Measurements from ENCODE around the gene CWC27.

CWC27 gene

GRCh38 chr5:65010841-65011240 lies 242.1 kb downstream of the CWC27 start:
- DNase-seq, result no peak

GRCh38 chr5:65012301-65012892 lies 243.7 kb downstream of the CWC27 start:
- DNase-seq, result no peak

GRCh38 chr5:65013166-65013565 lies 244.4 kb downstream of the CWC27 start:
- no peak for DNase-seq

DNA sequence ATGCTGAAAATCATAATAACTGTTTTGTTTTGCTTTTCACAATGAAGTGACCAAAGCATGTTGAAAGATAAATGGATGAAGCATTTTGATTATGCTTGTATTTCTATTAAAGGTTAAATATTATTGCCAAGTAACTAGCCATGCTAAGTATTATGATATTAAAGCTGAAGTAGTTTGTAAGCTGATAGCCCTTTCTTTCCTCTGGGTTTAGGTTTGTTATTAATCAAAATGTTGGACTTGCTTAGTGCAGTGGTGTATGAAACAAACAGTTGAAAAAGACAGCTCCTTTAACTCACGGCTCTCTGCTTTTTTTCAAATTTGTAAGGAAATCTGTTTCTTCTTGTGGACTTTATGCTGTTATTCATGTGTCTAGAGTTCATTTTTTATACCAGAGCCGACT lies 246.0 kb downstream of the CWC27 start:
- no peak for DNase-seq

- DNase-seq, result no peak
Measured at GRCh38 chr5:65015767-65016166, 247.0 kb downstream of the CWC27 start.

DNA sequence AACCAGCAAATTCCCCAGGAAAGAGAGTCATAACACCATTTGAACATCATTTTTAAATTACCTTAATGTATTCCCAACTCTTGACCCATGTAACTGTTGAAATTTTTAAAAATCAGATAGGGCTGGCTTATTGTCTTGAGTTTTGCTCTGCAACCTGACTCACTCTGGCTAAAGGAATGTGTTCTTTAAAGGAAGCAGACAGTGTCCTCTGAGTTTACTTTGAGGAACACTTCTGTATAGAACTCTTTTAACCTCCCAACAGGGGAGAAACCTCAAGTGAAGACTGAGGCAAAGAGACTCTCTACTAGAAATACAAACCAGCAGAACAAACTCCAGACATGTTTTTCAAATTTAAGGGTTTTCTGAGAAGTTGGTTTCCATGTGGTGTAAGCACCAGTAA lies 248.9 kb downstream of the CWC27 start:
- no peak for DNase-seq

- no peak for DNase-seq
Measured at GRCh38 chr5:65018763-65019162, 250.0 kb downstream of the CWC27 start.

- DNase-seq, result no peak
Measured at GRCh38 chr5:65020492-65020891, 251.8 kb downstream of the CWC27 start.

- DNase-seq, result no peak
Measured at GRCh38 chr5:65021527-65022226, 252.9 kb downstream of the CWC27 start.

- DNase-seq, result no peak
Measured at GRCh38 chr5:65022932-65023331, 254.2 kb downstream of the CWC27 start.

GRCh38 chr5:65024681-65025080 lies 256.0 kb downstream of the CWC27 start:
- DNase-seq, result no peak

GRCh38 chr5:65026816-65027548 lies 258.3 kb downstream of the CWC27 start:
- no peak for DNase-seq

DNA sequence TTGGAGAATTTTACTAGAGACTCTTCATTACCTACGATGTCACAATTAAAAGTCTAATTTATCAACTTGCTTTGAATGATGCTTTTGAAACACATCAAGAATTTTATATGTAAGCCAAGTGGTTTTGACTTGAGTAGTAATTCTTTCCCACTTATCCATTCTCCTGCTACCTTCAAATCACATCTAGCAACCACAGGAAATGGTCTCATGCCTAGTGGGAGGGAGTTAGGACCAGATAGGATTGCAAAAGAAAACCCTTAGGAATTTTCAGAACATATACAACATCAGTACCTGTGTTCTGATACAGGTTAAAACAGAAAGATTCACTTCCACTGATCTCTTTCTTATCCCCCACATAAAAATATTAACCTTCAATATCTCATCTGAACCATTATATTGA lies 260.4 kb downstream of the CWC27 start:
- DNase-seq, result no peak

DNA sequence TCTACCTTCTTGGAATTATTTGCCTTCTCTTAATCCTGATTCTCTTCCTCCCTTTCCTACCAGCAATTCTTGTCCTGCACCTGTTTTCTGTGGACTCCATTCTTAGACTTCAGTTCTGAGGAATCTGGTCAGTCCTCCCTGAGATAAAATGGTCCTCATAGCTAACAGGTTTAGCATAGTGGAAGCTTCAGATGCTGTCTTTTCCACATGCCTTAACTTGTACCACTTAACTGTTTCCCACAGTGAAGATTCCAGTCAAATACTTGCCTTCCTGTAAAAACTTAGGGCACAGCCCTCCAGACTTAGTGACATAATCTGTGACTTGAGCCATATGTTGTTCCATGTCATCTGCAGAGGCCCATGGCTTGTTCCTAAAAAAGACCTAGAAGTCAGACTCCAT lies 261.3 kb downstream of the CWC27 start:
- DNase-seq, result no peak

GRCh38 chr5:65032250-65032649 lies 263.5 kb downstream of the CWC27 start:
- no peak for DNase-seq

- DNase-seq, result no peak
Measured at GRCh38 chr5:65034029-65034812, 265.5 kb downstream of the CWC27 start.

DNA sequence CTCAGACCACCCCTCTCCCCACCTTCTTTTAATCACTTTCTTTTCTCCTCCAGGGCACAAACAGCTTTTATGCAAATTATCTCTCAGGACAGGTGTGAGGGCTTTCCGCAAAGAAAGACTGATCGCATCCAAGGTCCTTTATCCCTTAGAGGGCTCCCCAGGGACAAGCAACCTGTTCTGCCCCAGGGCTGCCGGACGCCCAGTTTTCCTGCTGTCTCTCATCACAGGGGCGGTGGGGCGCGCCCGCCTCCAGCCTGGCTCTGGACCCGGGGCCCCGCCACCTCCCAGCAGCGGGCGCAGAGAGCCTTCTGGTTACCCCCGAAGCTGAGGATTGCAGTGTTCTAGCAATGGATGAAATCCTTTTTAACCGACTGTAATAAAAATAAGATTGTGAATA lies 266.1 kb downstream of the CWC27 start:
- no peak for DNase-seq

DNA sequence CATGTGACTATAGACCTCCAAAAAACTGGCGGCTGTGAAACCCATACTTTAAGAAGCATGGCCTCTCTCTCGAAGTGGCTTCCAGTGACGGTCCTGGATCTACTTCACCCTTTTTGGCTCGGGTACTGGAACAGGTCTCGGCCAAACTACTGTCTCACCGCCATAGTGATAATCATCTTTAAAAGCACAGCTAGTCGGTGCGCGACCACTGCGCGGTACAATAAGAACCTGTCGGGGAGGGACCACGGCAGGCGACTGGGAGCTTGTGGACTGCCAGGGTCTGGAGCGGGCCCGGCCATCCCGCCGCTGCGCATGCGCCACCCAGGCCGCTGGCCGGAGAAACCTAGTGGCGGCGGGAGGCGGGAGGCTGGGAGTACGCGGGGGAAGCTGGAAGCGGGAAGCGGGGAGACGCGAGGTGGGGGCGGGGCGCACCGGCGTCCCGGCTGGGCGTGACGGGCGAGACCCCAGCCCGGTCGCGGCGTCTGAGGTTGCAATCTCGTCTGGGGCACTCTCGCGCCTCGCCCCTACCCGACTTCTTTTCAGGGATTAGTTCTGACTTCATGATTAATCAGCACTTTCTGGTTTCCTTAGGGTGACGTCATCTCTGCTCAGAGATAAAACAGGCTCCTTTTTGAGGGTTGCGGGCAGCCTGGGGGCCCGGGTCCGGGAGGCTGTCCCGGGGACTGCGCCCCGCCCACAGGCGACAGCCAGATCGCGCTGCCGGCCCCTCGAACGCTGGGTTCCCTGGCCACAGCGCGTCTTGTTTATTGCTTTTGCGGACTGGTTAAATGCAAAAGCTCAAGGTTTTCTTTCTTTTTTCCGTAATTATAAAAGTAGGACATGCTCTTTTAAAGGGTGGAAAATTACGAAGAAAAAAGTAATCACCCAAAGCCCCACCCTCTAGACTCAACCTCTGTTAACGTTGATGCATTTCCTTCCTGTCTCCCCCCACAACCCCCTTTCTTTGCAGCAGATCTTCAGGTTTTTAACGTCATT lies 266.8 kb downstream of the CWC27 start:
- peak; percentile 85 for DNase-seq

GRCh38 chr5:65037831-65038815 lies 269.4 kb downstream of the CWC27 start:
- DNase-seq, result peak; percentile 33

GRCh38 chr5:65041296-65042158 lies 272.8 kb downstream of the CWC27 start:
- DNase-seq, result no peak

Data from stimulated activated CD8-positive, alpha-beta memory T cell treated with anti-CD3 and anti-CD28 coated beads, Interleukin-4, amount 100 ng/mL, for 48 hours (primary cell).